H9 (cell line): Measurements from ENCODE around the gene EN1. TPM values are rescaled to one million over a fixed set of nuclear protein-coding genes. Genes with fewer than 3 reads are reported as not detected.

Source experiments
- DNase-seq: peaks from one replicate; pipeline ENCODE4 v3.0.0-alpha.2; 2017
- H2AFZ ChIP-seq: one replicate; pipeline ENCODE4 v1.6.1; 2013; ENCODE audit warnings: mild to moderate bottlenecking, low read length, control low read depth, moderate library complexity
- H2AK5ac ChIP-seq: 2 replicates; pipeline ENCODE4 v1.6.1; 2013; ENCODE audit warnings: low read length, control low read depth, mixed read lengths; ENCODE audit not compliant: insufficient read length
- H2BK120ac ChIP-seq: one replicate; pipeline ENCODE4 v1.6.1; 2013; ENCODE audit warnings: low read depth, mild to moderate bottlenecking, low read length, control low read depth, inconsistent platforms; ENCODE audit not compliant: poor library complexity, severe bottlenecking
- H2BK12ac ChIP-seq: 2 replicates; pipeline ENCODE4 v1.6.1; 2013; ENCODE audit warnings: low read length, control low read depth, mixed read lengths, low read depth; ENCODE audit not compliant: insufficient read length
- H2BK15ac ChIP-seq: 2 replicates; pipeline ENCODE4 v1.6.1; 2013; ENCODE audit warnings: low read depth, low read length, control low read depth
- H2BK20ac ChIP-seq: one replicate; pipeline ENCODE4 v1.6.1; 2013; ENCODE audit warnings: low read depth, mild to moderate bottlenecking, low read length, control low read depth, inconsistent platforms; ENCODE audit not compliant: poor library complexity, severe bottlenecking
- H2BK5ac ChIP-seq: 2 replicates; pipeline ENCODE4 v1.6.1; 2013; ENCODE audit warnings: low read length, control low read depth, mixed read lengths; ENCODE audit not compliant: insufficient read length
- H3K14ac ChIP-seq: 2 replicates; pipeline ENCODE4 v1.6.1; 2013; ENCODE audit warnings: low read length, control low read depth; ENCODE audit not compliant: insufficient read depth
- H3K18ac ChIP-seq: 2 replicates; pipeline ENCODE4 v1.6.1; 2013; ENCODE audit warnings: low read depth, mild to moderate bottlenecking, mixed read lengths, low read length, control low read depth; ENCODE audit not compliant: insufficient read length
- H3K23ac ChIP-seq: 2 replicates; pipeline ENCODE4 v1.6.1; 2013; ENCODE audit warnings: low read length, control low read depth, mixed read lengths, low read depth; ENCODE audit not compliant: insufficient read length
- H3K23me2 ChIP-seq: 2 replicates; pipeline ENCODE4 v1.6.1; 2013; ENCODE audit warnings: low read depth, mild to moderate bottlenecking, mixed read lengths, low read length, control low read depth; ENCODE audit not compliant: insufficient read length, poor library complexity, severe bottlenecking
- H3K27ac ChIP-seq: 2 replicates; pipeline ENCODE4 v1.5.1; 2013; ENCODE audit warnings: low read length, control low read depth, mixed read lengths, low read depth; ENCODE audit not compliant: insufficient read length
- H3K27me3 ChIP-seq: 2 replicates; pipeline ENCODE4 v1.6.1; 2013; ENCODE audit warnings: low read length, control low read depth, inconsistent platforms; ENCODE audit not compliant: insufficient read depth
- H3K4ac ChIP-seq: 2 replicates; pipeline ENCODE4 v1.6.1; 2013; ENCODE audit warnings: low read depth, mild to moderate bottlenecking, control low read depth, inconsistent platforms, low read length, moderate library complexity
- H3K4me1 ChIP-seq: 2 replicates; pipeline ENCODE4 v1.6.1; 2013; ENCODE audit warnings: low read length, control low read depth, inconsistent platforms; ENCODE audit not compliant: insufficient read depth
- H3K4me2 ChIP-seq: 2 replicates; pipeline ENCODE4 v1.6.1; 2013; ENCODE audit warnings: low read length, control low read depth, mixed read lengths; ENCODE audit not compliant: insufficient read length, insufficient read depth
- H3K56ac ChIP-seq: 2 replicates; pipeline ENCODE4 v1.6.1; 2013; ENCODE audit warnings: low read depth, mild to moderate bottlenecking, mixed read lengths, low read length, control low read depth; ENCODE audit not compliant: insufficient read length
- H3K79me1 ChIP-seq: 2 replicates; pipeline ENCODE4 v1.6.1; 2013; ENCODE audit warnings: low read depth, mild to moderate bottlenecking, moderate library complexity, low read length, control low read depth, inconsistent platforms; ENCODE audit not compliant: insufficient read depth, poor library complexity, severe bottlenecking
- H3K79me2 ChIP-seq: 2 replicates; pipeline ENCODE4 v1.6.1; 2013; ENCODE audit warnings: low read length, control low read depth, inconsistent platforms; ENCODE audit not compliant: insufficient read depth
- H3K9ac ChIP-seq: 2 replicates; pipeline ENCODE4 v1.6.1; 2013; ENCODE audit warnings: low read length, control low read depth, mixed read lengths; ENCODE audit not compliant: insufficient read length; ENCODE audit errors: extremely low read depth
- H3K9me3 ChIP-seq: one replicate; pipeline ENCODE4 v1.6.1; 2013; ENCODE audit warnings: low read depth, low read length, inconsistent platforms; ENCODE audit not compliant: control insufficient read depth
- H3T11ph ChIP-seq: one replicate; pipeline ENCODE4 v1.6.1; 2013; ENCODE audit warnings: mild to moderate bottlenecking, low read length, control low read depth, inconsistent platforms
- H4K20me1 ChIP-seq: one replicate; pipeline ENCODE4 v1.6.1; 2013; ENCODE audit not compliant: control insufficient read depth, insufficient read length, insufficient read depth
- H4K5ac ChIP-seq: 2 replicates; pipeline ENCODE4 v1.6.1; 2013; ENCODE audit warnings: low read depth, mild to moderate bottlenecking, mixed read lengths, low read length, control low read depth; ENCODE audit not compliant: insufficient read length
- H4K8ac ChIP-seq: replicated peaks from 2 replicates; pipeline ENCODE4 v1.6.1; 2013; ENCODE audit warnings: low read length, control low read depth, mixed read lengths, low read depth; ENCODE audit not compliant: insufficient read length
- H4K91ac ChIP-seq: 2 replicates; pipeline ENCODE4 v1.6.1; 2013; ENCODE audit warnings: low read depth, mild to moderate bottlenecking, moderate library complexity, mixed read lengths, low read length, control low read depth; ENCODE audit not compliant: insufficient read length
- H3K27ac Mint-ChIP-seq, 3 experiments: 2 replicates in 2 of 3; 3 replicates in 1 of 3; pipeline ENCODE4 v1.8.0; 2020 to 2021; ENCODE audit warnings: mixed read lengths in 3 of 3, mild to moderate bottlenecking in 1 of 3, moderate library complexity in 1 of 3
- H3K27me3 Mint-ChIP-seq: 2 replicates; pipeline ENCODE4 v1.8.0; 2021; ENCODE audit warnings: low read depth, mild to moderate bottlenecking, moderate library complexity, mixed read lengths
- H3K36me3 Mint-ChIP-seq, 3 experiments: 2 replicates in 2 of 3; 3 replicates in 1 of 3; pipeline ENCODE4 v1.8.0; 2020 to 2021; ENCODE audit warnings: low read depth in 3 of 3, mixed read lengths in 3 of 3; ENCODE audit not compliant: insufficient read depth in 1 of 3
- H3K4me1 Mint-ChIP-seq, 2 experiments: 2 replicates each; pipeline ENCODE4 v1.8.0; 2020; ENCODE audit warnings: mixed read lengths in 2 of 2
- H3K4me3 Mint-ChIP-seq, 2 experiments: 2 replicates in 1 of 2; 3 replicates in 1 of 2; pipeline ENCODE4 v1.8.0; 2020 to 2021; ENCODE audit warnings: mild to moderate bottlenecking in 2 of 2, mixed read lengths in 2 of 2, moderate library complexity in 1 of 2
- H3K9me3 Mint-ChIP-seq, 2 experiments: 2 replicates in 1 of 2; 3 replicates in 1 of 2; pipeline ENCODE4 v1.8.0; 2020; ENCODE audit warnings: mild to moderate bottlenecking in 2 of 2, mixed read lengths in 2 of 2, moderate library complexity in 1 of 2
- CTCF ChIP-seq: fragments of 200-600 bp; sonication (generic); conservative IDR thresholded peaks from 3 replicates; pipeline ENCODE4 v1.8.0; 2021; ENCODE audit warnings: antibody characterized with exemption, mild to moderate bottlenecking
- WGBS: extraction: QIAGEN DNeasy Blood & Tissue Kit; methylation state at CpG from one replicate; pipeline ENCODE4 v1.1.7; 2013; ENCODE audit warnings: missing lambda C conversion rate, low lambda C conversion rate, mixed read lengths; ENCODE audit not compliant: insufficient read length; ENCODE audit errors: extremely low coverage; 5-methylcytosine and 5-hydroxymethylcytosine counted together
- total RNA-seq: library from RNA; stranded (reverse); gene quantifications from 2 replicates; pipeline ENCODE4 v1.2.1, GENCODE V29; 2021

The EN1 gene
- total RNA-seq, 1 experiment from 2014 or later: not detected

GRCh38 chr2:118858485-118859156 is 11.2 kb upstream of the EN1 start:
- peaks cover 4% of the 10 kb centered on the region for H4K20me1 ChIP-seq
- peaks cover 29 to 46% of the 10 kb centered on the region in 2 experiments for H3K4me1 Mint-ChIP-seq
- H3K27ac Mint-ChIP-seq: no peak overlapping the region
- H3K4ac ChIP-seq: no peak overlapping the region
- no peak overlapping the region for H4K5ac ChIP-seq
- H3K36me3 Mint-ChIP-seq: no peaks in the 10 kb centered on the region; a peak in 1 of 7 replicates
- H3K9me3 ChIP-seq: no peaks in the 10 kb centered on the region
- H2AFZ ChIP-seq: no peak overlapping the region
- WGBS: no CpG with 5 or more reads among the region's 40 CpGs
- H3K79me2 ChIP-seq: no peaks in the 10 kb centered on the region
- no peak overlapping the region for H4K8ac ChIP-seq
- H3K27me3 ChIP-seq: peaks cover 78% of the 10 kb centered on the region
- H3K4me1 ChIP-seq: no peaks in the 10 kb centered on the region; the same call in 1 of the 2 replicates
- H3T11ph ChIP-seq: no peak overlapping the region
- DNase-seq: peak; percentile 58
- no peak overlapping the region for H2BK5ac ChIP-seq
- no peak overlapping the region for H2BK15ac ChIP-seq
- H2BK12ac ChIP-seq: no peak overlapping the region
- H3K79me1 ChIP-seq: no peaks in the 10 kb centered on the region
- H3K9me3 Mint-ChIP-seq: peaks cover 0 to 3% of the 10 kb centered on the region in 2 experiments; a peak in 2 of 5 replicates
- peaks cover 96% of the 10 kb centered on the region for H3K27me3 Mint-ChIP-seq
- TF ChIP-seq CTCF: no peak
- H2AK5ac ChIP-seq: no peak overlapping the region
- H2BK120ac ChIP-seq: no peak overlapping the region
- peak overlapping the region; percentile 46 for H3K4me2 ChIP-seq
- peaks cover 18% of the 10 kb centered on the region for H3K23me2 ChIP-seq
- no peak overlapping the region for H3K27ac ChIP-seq
- H3K23ac ChIP-seq: no peak overlapping the region
- no peak overlapping the region for H2BK20ac ChIP-seq
- no peak overlapping the region for H3K18ac ChIP-seq
- no peak overlapping the region for H3K56ac ChIP-seq
- H4K91ac ChIP-seq: no peak overlapping the region
- H3K4me3 Mint-ChIP-seq: peak overlapping the region; percentile 29 to 70; a peak in 4 of 5 replicates
- no peak overlapping the region for H3K9ac ChIP-seq
- no peak overlapping the region; the same call in 1 of the 2 replicates for H3K14ac ChIP-seq
